Neural cell (in vitro differentiated cells): ENCODE results near the gene TMEM107.

Experiments used
- CTCF ChIP-seq: fragments of 450-650 bp; IDR thresholded peaks from 2 replicates; pipeline ENCODE4 v1.5.1; 2014; ENCODE audit warnings: antibody characterized with exemption, mild to moderate bottlenecking, moderate library complexity; ENCODE audit not compliant: poor library complexity, severe bottlenecking
- EZH2 ChIP-seq: fragments of 200-600, 300-800 bp; shearing (Covaris generic), sonication (generic); IDR thresholded peaks from 2 replicates; pipeline ENCODE4 v1.6.1; 2014; ENCODE audit warnings: antibody characterized with exemption, low read length, borderline replicate concordance, mild to moderate bottlenecking; ENCODE audit not compliant: insufficient read depth, poor library complexity, severe bottlenecking
- MXI1 ChIP-seq: fragments of 450-650 bp; conservative IDR thresholded peaks from 2 replicates; pipeline ENCODE4 v1.6.1; 2014; ENCODE audit warnings: antibody characterized with exemption, mild to moderate bottlenecking; ENCODE audit not compliant: poor library complexity, severe bottlenecking
- POLR2AphosphoS5 ChIP-seq: IDR thresholded peaks from 2 replicates; pipeline ENCODE4 v1.6.1; 2012
- RAD21 ChIP-seq: fragments of 450-650 bp; conservative IDR thresholded peaks from 2 replicates; pipeline ENCODE4 v1.6.1; 2014; ENCODE audit warnings: antibody characterized with exemption, mild to moderate bottlenecking, moderate library complexity
- REST ChIP-seq: IDR thresholded peaks from 2 replicates; pipeline ENCODE4 v1.6.1; 2012; ENCODE audit warnings: borderline replicate concordance
- TAF1 ChIP-seq: IDR thresholded peaks from 2 replicates; pipeline ENCODE4 v1.6.1; 2012; ENCODE audit warnings: low read depth

- TF ChIP-seq CTCF, result no peak
- TF ChIP-seq RAD21, result no peak
- TF ChIP-seq MXI1, result no peak
- no peak for TF ChIP-seq TAF1
- no peak for TF ChIP-seq POLR2AphosphoS5
- TF ChIP-seq REST, result no peak
- no peak for TF ChIP-seq EZH2
These were observed 12.2 kb upstream of the TMEM107 start for GRCh38 chr17:8188263-8188839.
